SU-DHL-6 (cell line): ENCODE results near the gene TNFRSF11A.

Experiments used
- H2AFZ ChIP-seq: fragments of 200-600 bp; sonication (generic); 2 replicates; pipeline ENCODE4 v1.6.1; 2014; ENCODE audit warnings: low read depth, mild to moderate bottlenecking, moderate library complexity, mixed read lengths, antibody characterized with exemption, low read length; ENCODE audit not compliant: severe bottlenecking
- H3F3A ChIP-seq: fragments of 200-600 bp; shearing (Covaris generic); 2 replicates; pipeline ENCODE4 v1.6.0; 2016; ENCODE audit warnings: antibody characterized with exemption, mild to moderate bottlenecking; ENCODE audit not compliant: insufficient read depth
- H3K27ac ChIP-seq: fragments of 200-600 bp; sonication (generic); 2 replicates; pipeline ENCODE4 v1.5.1; 2016; ENCODE audit warnings: low read depth, mild to moderate bottlenecking, low read length, moderate library complexity, mixed read lengths
- H3K27me3 ChIP-seq: fragments of 200-600 bp; sonication (generic), shearing (Covaris generic); 2 replicates; pipeline ENCODE4 v1.6.0; 2014; ENCODE audit warnings: mild to moderate bottlenecking, low read length
- H3K36me3 ChIP-seq: fragments of 200-600 bp; sonication (generic); 2 replicates; pipeline ENCODE4 v1.6.1; 2014; ENCODE audit warnings: mild to moderate bottlenecking, low read length, mixed read lengths
- H3K4me2 ChIP-seq: fragments of 300-600, 200-600 bp; shearing (Covaris generic), sonication (generic); 2 replicates; pipeline ENCODE4 v1.6.0; 2014; ENCODE audit warnings: low read length, low read depth, mild to moderate bottlenecking; ENCODE audit not compliant: poor library complexity, severe bottlenecking
- H3K4me3 ChIP-seq: fragments of 200-600 bp; sonication (generic); 2 replicates; pipeline ENCODE4 v1.5.1; 2014; ENCODE audit warnings: antibody characterized with exemption, low read length, mild to moderate bottlenecking, mixed read lengths; ENCODE audit not compliant: insufficient read depth, poor library complexity, severe bottlenecking
- H3K79me2 ChIP-seq: fragments of 200-600 bp; sonication (generic); 2 replicates; pipeline ENCODE4 v1.6.1; 2014; ENCODE audit warnings: mild to moderate bottlenecking, low read length, moderate library complexity; ENCODE audit not compliant: insufficient read depth
- H3K9ac ChIP-seq: fragments of 200-600 bp; sonication (generic); 2 replicates; pipeline ENCODE4 v1.7.0; 2014; ENCODE audit warnings: mild to moderate bottlenecking, low read length
- H3K9me2 ChIP-seq: fragments of 200-600 bp; sonication (generic); replicated peaks from 2 replicates; pipeline ENCODE4 v1.6.1; 2014; ENCODE audit warnings: low read length; ENCODE audit not compliant: insufficient read depth
- H3K9me3 ChIP-seq: fragments of 200-600 bp; sonication (generic); 2 replicates; pipeline ENCODE4 v1.6.1; 2014; ENCODE audit warnings: low read length, mixed read lengths; ENCODE audit not compliant: insufficient read depth
- H4K20me1 ChIP-seq: fragments of 200-600 bp; sonication (generic); 2 replicates; pipeline ENCODE4 v1.6.1; 2014; ENCODE audit warnings: low read depth, mild to moderate bottlenecking, antibody characterized with exemption, low read length, moderate library complexity, mixed read lengths
- CTCF ChIP-seq: fragments of 200-600 bp; sonication (generic); IDR thresholded peaks from one replicate; pipeline ENCODE4 v1.5.1; 2017; ENCODE audit warnings: antibody characterized with exemption, mild to moderate bottlenecking, low read length, moderate library complexity; ENCODE audit not compliant: insufficient read depth, poor library complexity, severe bottlenecking
- EZH2phosphoT487 ChIP-seq: fragments of 200-600 bp; sonication (generic), shearing (Covaris generic); conservative IDR thresholded peaks from 2 replicates; pipeline ENCODE4 v1.6.1; 2018; ENCODE audit warnings: mild to moderate bottlenecking, antibody characterized with exemption, low read length, moderate library complexity, mixed read lengths

Gene TNFRSF11A

GRCh38 chr18:62413206-62413605 lies 88.1 kb downstream of the TNFRSF11A start:
- H3K79me2 ChIP-seq, result no peaks in the 10 kb centered on the region
- H3K9me2 ChIP-seq, result no peaks in the 10 kb centered on the region
- no peak for TF ChIP-seq EZH2phosphoT487
- no peak for TF ChIP-seq CTCF
- no peak overlapping the region for H3K9ac ChIP-seq
- no peaks in the 10 kb centered on the region for H4K20me1 ChIP-seq
- H2AFZ ChIP-seq, result no peak overlapping the region
- H3K9me3 ChIP-seq, result peaks cover 12% of the 10 kb centered on the region; the same call in 1 of the 2 replicates
- no peak overlapping the region for H3K4me3 ChIP-seq
- no peak overlapping the region for H3K27ac ChIP-seq
- H3K4me2 ChIP-seq, result no peak overlapping the region
- no peaks in the 10 kb centered on the region for H3K27me3 ChIP-seq
- no peaks in the 10 kb centered on the region for H3F3A ChIP-seq
- no peaks in the 10 kb centered on the region for H3K36me3 ChIP-seq

- no peak overlapping the region for H3K4me3 ChIP-seq
- no peaks in the 10 kb centered on the region for H3K79me2 ChIP-seq
- H3K27me3 ChIP-seq, result no peaks in the 10 kb centered on the region
- no peak overlapping the region for H3K9ac ChIP-seq
- no peaks in the 10 kb centered on the region for H3K36me3 ChIP-seq
- H3K4me2 ChIP-seq, result no peak overlapping the region
- H4K20me1 ChIP-seq, result no peaks in the 10 kb centered on the region
- H2AFZ ChIP-seq, result no peak overlapping the region
- no peaks in the 10 kb centered on the region for H3K9me2 ChIP-seq
- TF ChIP-seq EZH2phosphoT487, result no peak
- TF ChIP-seq CTCF, result no peak
- H3K27ac ChIP-seq, result no peak overlapping the region
- no peaks in the 10 kb centered on the region for H3F3A ChIP-seq
- no peaks in the 10 kb centered on the region for H3K9me3 ChIP-seq
Measured at GRCh38 chr18:62418258-62418657, 93.1 kb downstream of the TNFRSF11A start.

GRCh38 chr18:62420151-62420512 lies 95.0 kb downstream of the TNFRSF11A start:
- no peak overlapping the region for H3K9ac ChIP-seq

More at GRCh38 chr18:62420151-62420512, 95.0 kb downstream of the TNFRSF11A start:
- Histone ChIP-seq H3K27me3 (no peaks in the 10 kb centered on the region), H3K36me3 (no peaks in the 10 kb centered on the region), H4K20me1 (no peaks in the 10 kb centered on the region), H3K9me3 (no peaks in the 10 kb centered on the region), H3K79me2 (no peaks in the 10 kb centered on the region), H3K4me3 (no peak overlapping the region), H3K4me2 (no peak overlapping the region), H3K9me2 (no peaks in the 10 kb centered on the region), H3F3A (no peaks in the 10 kb centered on the region; the same call in 1 of the 2 replicates), H3K27ac (no peak overlapping the region), H2AFZ (peak overlapping the region; percentile 25)
- TF ChIP-seq EZH2phosphoT487 (no peak), CTCF (no peak)
